Activated CD4-positive, alpha-beta T cell treated with anti-CD3 and anti-CD28 coated beads, Interleukin-2, amount 50 U/mL, for 24 hours (primary cell): ENCODE results near the gene C19orf73.
"Not testable (repeated sequence)": the region's sequence is repeated elsewhere in the genome, so short reads cannot be mapped to it uniquely, and the experiment has no call there.

Source experiments
- DNase-seq, 2 donors: peaks; one replicate each; pipeline ENCODE4 v3.0.0-alpha.2; 2020; ENCODE audit warnings: low read depth in 1 of 2, low spot score in 1 of 2

The C19orf73 gene

GRCh38 chr19:49148784-49149651 is 30.1 kb upstream of the C19orf73 start:
- DNase-seq, result peak; percentile 49 to 62

- no peak for DNase-seq
Observed at GRCh38 chr19:49148044-49148682, 29.2 kb upstream of the C19orf73 start.

- not testable (repeated sequence) for DNase-seq
Observed at GRCh38 chr19:49146408-49146770, 27.4 kb upstream of the C19orf73 start.

GRCh38 chr19:49145573-49146407 is 26.8 kb upstream of the C19orf73 start:
- DNase-seq, result peak; percentile 69 to 72

- DNase-seq, result peak; percentile 21 to 48
Observed at GRCh38 chr19:49142866-49143335, 24.0 kb upstream of the C19orf73 start.

GRCh38 chr19:49141352-49141751 is 22.4 kb upstream of the C19orf73 start:
- no peak for DNase-seq

- DNase-seq, result no peak
Observed at GRCh38 chr19:49140951-49141350, 22.0 kb upstream of the C19orf73 start.

- no peak for DNase-seq
Observed at GRCh38 chr19:49136771-49137171, 17.8 kb upstream of the C19orf73 start.

GRCh38 chr19:49135686-49136085 is 16.7 kb upstream of the C19orf73 start:
- no peak for DNase-seq

- no peak for DNase-seq
Observed at GRCh38 chr19:49133621-49134454, 14.9 kb upstream of the C19orf73 start.

GRCh38 chr19:49132974-49133609 is 14.1 kb upstream of the C19orf73 start:
- DNase-seq, result no peak

- DNase-seq, result no peak
Observed at GRCh38 chr19:49130325-49130724, 11.4 kb upstream of the C19orf73 start.

GRCh38 chr19:49129238-49129583 is 10.3 kb upstream of the C19orf73 start:
- DNase-seq, result no peak

- no peak for DNase-seq
Observed at GRCh38 chr19:49128545-49129237, 9.7 kb upstream of the C19orf73 start.

- DNase-seq, result peak; percentile 95 to 96
Observed at GRCh38 chr19:49127674-49128544, 9.0 kb upstream of the C19orf73 start.

- not testable (repeated sequence) for DNase-seq
Observed at GRCh38 chr19:49127225-49127624, 8.3 kb upstream of the C19orf73 start.

- no peak for DNase-seq
Observed at GRCh38 chr19:49126575-49126974, 7.6 kb upstream of the C19orf73 start.

- DNase-seq, result no peak
Observed at GRCh38 chr19:49125025-49125731, 6.2 kb upstream of the C19orf73 start.
